ENCODE measurements around the gene TICRR.

Gene TICRR

DNA sequence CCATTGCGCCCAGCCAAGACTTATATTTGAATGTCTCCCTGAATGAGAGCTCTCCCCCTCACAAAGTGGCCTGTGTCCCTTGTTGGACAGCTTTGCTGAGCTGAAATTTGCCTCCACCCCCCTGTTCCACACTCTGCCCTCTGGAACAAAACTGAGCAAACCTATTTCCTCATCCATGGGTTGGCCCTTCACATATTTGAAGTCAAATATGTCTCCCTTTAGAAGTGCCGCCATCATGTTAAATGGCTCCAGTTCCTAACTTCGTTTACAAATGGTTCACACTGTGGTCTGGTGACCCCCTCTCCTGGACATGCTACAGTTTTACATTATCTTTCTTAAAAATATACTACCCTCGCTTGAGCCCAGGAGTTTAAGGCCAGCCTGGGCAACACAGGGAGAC is 99.3 kb downstream of the TICRR start:
- no peak for DNase-seq

DNA sequence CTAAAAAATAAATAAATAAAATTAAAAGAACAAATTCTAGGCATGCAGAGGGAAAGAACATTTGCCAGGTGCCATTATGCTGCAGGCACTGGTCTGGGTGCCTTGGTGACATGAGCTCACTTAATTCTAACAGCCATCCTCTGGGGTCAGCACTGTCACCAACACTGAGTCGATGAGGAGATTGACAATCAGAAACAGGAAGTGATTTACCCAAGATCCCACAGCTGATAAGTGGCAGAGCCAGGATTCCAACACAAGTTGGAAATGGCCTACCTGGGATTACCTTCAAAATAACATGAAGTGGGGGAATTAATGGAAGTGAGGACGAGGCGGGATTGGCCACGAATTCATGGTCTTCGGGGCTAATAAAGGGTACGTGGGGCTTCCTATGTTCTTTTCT is 100.3 kb downstream of the TICRR start:
- no peak for DNase-seq

DNA sequence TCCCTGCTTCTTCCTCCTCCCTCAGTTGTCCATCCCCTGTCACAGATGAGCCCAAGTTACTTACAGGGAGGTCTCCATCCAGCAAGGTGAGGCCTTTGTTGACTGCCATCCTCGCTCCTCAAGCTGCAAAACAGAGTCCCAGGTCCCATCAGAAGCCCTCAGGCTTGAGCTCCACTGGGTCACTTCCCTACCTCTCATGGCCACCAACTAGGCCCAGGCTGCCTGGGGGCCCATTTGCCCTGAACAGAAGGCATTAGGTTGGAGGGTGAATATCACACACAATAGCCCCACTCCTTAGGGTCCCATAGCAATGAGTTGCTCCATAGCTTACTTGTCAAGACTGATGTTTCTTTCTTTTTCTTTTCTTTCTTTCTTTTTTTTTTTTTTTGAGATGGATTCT is 102.1 kb downstream of the TICRR start:
- DNase-seq = no peak
